ENCODE measurements around the gene OSTC. TPM values are rescaled to one million over a fixed set of nuclear protein-coding genes. Genes with fewer than 3 reads are reported as not detected.

Gene OSTC
- total RNA-seq, 1 experiment from 2014 or later: 85.6 TPM

GRCh38 chr4:108636246-108636645 is 14.2 kb upstream of the OSTC start:
- in situ Hi-C loops (cut with HindIII; ENCODE audit: low pct_unique_long_range_greater_than_20kb, low sequenced_read_pairs): no loop called here
- no peak for DNase-seq (ENCODE audit: low read depth)

- DNase-seq (ENCODE audit: low read depth): no peak
- in situ Hi-C loops (cut with HindIII; ENCODE audit: low pct_unique_long_range_greater_than_20kb, low sequenced_read_pairs): no loop called here
These were observed 12.5 kb upstream of the OSTC start for GRCh38 chr4:108637856-108638255.

- no peak for DNase-seq (ENCODE audit: low read depth)
- in situ Hi-C loops (cut with HindIII; ENCODE audit: low pct_unique_long_range_greater_than_20kb, low sequenced_read_pairs): no loop called here
These were observed 6.2 kb upstream of the OSTC start for GRCh38 chr4:108644237-108644636.

- no peak for DNase-seq (ENCODE audit: low read depth)
- in situ Hi-C loops (cut with HindIII; ENCODE audit: low pct_unique_long_range_greater_than_20kb, low sequenced_read_pairs): no loop called here
These were observed 3.7 kb upstream of the OSTC start for GRCh38 chr4:108646706-108647105.

- DNase-seq (ENCODE audit: low read depth): no peak
- in situ Hi-C loops (cut with HindIII; ENCODE audit: low pct_unique_long_range_greater_than_20kb, low sequenced_read_pairs): no loop called here
These were observed 562 bp upstream of the OSTC start for GRCh38 chr4:108649863-108650211.

GRCh38 chr4:108651014-108651791 is 804 bp downstream of the OSTC start:
- peak; percentile 19 for DNase-seq (ENCODE audit: low read depth)
- in situ Hi-C loops (cut with HindIII; ENCODE audit: low pct_unique_long_range_greater_than_20kb, low sequenced_read_pairs): no loop called here

- in situ Hi-C loops (cut with HindIII; ENCODE audit: low pct_unique_long_range_greater_than_20kb, low sequenced_read_pairs): no loop called here
- no peak for DNase-seq (ENCODE audit: low read depth)
These were observed 12.2 kb downstream of the OSTC start for GRCh38 chr4:108662629-108663028.

- no peak for DNase-seq (ENCODE audit: low read depth)
- in situ Hi-C loops (cut with HindIII; ENCODE audit: low pct_unique_long_range_greater_than_20kb, low sequenced_read_pairs): no loop called here
These were observed 24.1 kb downstream of the OSTC start for GRCh38 chr4:108674356-108674977.

- in situ Hi-C loops (cut with HindIII; ENCODE audit: low pct_unique_long_range_greater_than_20kb, low sequenced_read_pairs): no loop called here
- no peak for DNase-seq (ENCODE audit: low read depth)
These were observed 31.0 kb downstream of the OSTC start for GRCh38 chr4:108681321-108681809.

GRCh38 chr4:108683479-108683878 is 33.1 kb downstream of the OSTC start:
- in situ Hi-C loops (cut with HindIII; ENCODE audit: low pct_unique_long_range_greater_than_20kb, low sequenced_read_pairs): no loop called here
- DNase-seq (ENCODE audit: low read depth): no peak

- in situ Hi-C loops (cut with HindIII; ENCODE audit: low pct_unique_long_range_greater_than_20kb, low sequenced_read_pairs): no loop called here
- DNase-seq (ENCODE audit: low read depth): peak; percentile 27
These were observed 34.8 kb downstream of the OSTC start for GRCh38 chr4:108685036-108685686.

- in situ Hi-C loops (cut with HindIII; ENCODE audit: low pct_unique_long_range_greater_than_20kb, low sequenced_read_pairs): no loop called here
- no peak for DNase-seq (ENCODE audit: low read depth)
These were observed 40.3 kb downstream of the OSTC start for GRCh38 chr4:108690738-108691137.

- in situ Hi-C loops (cut with HindIII; ENCODE audit: low pct_unique_long_range_greater_than_20kb, low sequenced_read_pairs): no loop called here
- no peak for DNase-seq (ENCODE audit: low read depth)
These were observed 42.8 kb downstream of the OSTC start for GRCh38 chr4:108693211-108693610.

- in situ Hi-C loops (cut with HindIII; ENCODE audit: low pct_unique_long_range_greater_than_20kb, low sequenced_read_pairs): no loop called here
- DNase-seq (ENCODE audit: low read depth): no peak
These were observed 43.4 kb downstream of the OSTC start for GRCh38 chr4:108693819-108694218.

GRCh38 chr4:108694423-108694822 is 44.0 kb downstream of the OSTC start:
- in situ Hi-C loops (cut with HindIII; ENCODE audit: low pct_unique_long_range_greater_than_20kb, low sequenced_read_pairs): no loop called here
- DNase-seq (ENCODE audit: low read depth): no peak

- DNase-seq (ENCODE audit: low read depth): no peak
- in situ Hi-C loops (cut with HindIII; ENCODE audit: low pct_unique_long_range_greater_than_20kb, low sequenced_read_pairs): no loop called here
These were observed 44.7 kb downstream of the OSTC start for GRCh38 chr4:108695062-108695461.

- in situ Hi-C loops (cut with HindIII; ENCODE audit: low pct_unique_long_range_greater_than_20kb, low sequenced_read_pairs): no loop called here
- no peak for DNase-seq (ENCODE audit: low read depth)
These were observed 45.8 kb downstream of the OSTC start for GRCh38 chr4:108696160-108696559.

GRCh38 chr4:108700081-108700757 is 49.8 kb downstream of the OSTC start:
- DNase-seq (ENCODE audit: low read depth): peak; percentile 1
- in situ Hi-C loops (cut with HindIII; ENCODE audit: low pct_unique_long_range_greater_than_20kb, low sequenced_read_pairs): no loop called here

GRCh38 chr4:108702960-108703359 is 52.6 kb downstream of the OSTC start:
- DNase-seq (ENCODE audit: low read depth): no peak
- in situ Hi-C loops (cut with HindIII; ENCODE audit: low pct_unique_long_range_greater_than_20kb, low sequenced_read_pairs): no loop called here
